GM23338 (cell line): ENCODE results near the gene CPNE2. TPM values are rescaled to one million over a fixed set of nuclear protein-coding genes. Genes with fewer than 3 reads are reported as not detected.

ENCODE experiments used
- ATAC-seq: fragments of 200-7000 bp; cut with Tn5 transposase; 3 replicates; pipeline ENCODE4 v1.9.1; 2020
- DNase-seq: peaks from one replicate; pipeline ENCODE4 v3.0.0-alpha.2; 2015; ENCODE audit warnings: low spot score
- H2AFZ ChIP-seq: fragments of 200-600 bp; sonication (generic); 2 replicates; pipeline ENCODE4 v1.8.0; 2016; ENCODE audit warnings: antibody characterized with exemption, mild to moderate bottlenecking, moderate library complexity
- H3F3A ChIP-seq: fragments of 200-600 bp; sonication (generic); replicated peaks from 2 replicates; pipeline ENCODE4 v1.8.0; 2017; ENCODE audit warnings: antibody characterized with exemption, mixed run types, low read depth
- H3K27ac ChIP-seq: fragments of 200-600 bp; sonication (generic); 2 replicates; pipeline ENCODE4 v1.6.1; 2016; ENCODE audit warnings: low read depth
- H3K27me3 ChIP-seq: fragments of 200-600 bp; sonication (generic); 2 replicates; pipeline ENCODE4 v1.8.0; 2016; ENCODE audit warnings: mild to moderate bottlenecking, mixed run types, moderate library complexity; ENCODE audit not compliant: insufficient read depth
- H3K36me3 ChIP-seq: fragments of 200-600 bp; sonication (generic); 2 replicates; pipeline ENCODE4 v1.8.0; 2016; ENCODE audit warnings: mild to moderate bottlenecking; ENCODE audit not compliant: insufficient read depth
- H3K4me1 ChIP-seq: fragments of 200-600 bp; sonication (generic); 2 replicates; pipeline ENCODE4 v1.8.0; 2016; ENCODE audit warnings: mild to moderate bottlenecking, moderate library complexity; ENCODE audit not compliant: insufficient read depth
- H3K4me2 ChIP-seq: fragments of 200-600 bp; sonication (generic); 2 replicates; pipeline ENCODE4 v1.7.1; 2017; ENCODE audit warnings: mixed run types
- H3K4me3 ChIP-seq: fragments of 200-600 bp; sonication (generic); 2 replicates; pipeline ENCODE4 v1.6.1; 2016; ENCODE audit warnings: mixed run types
- H3K79me2 ChIP-seq: fragments of 200-600 bp; sonication (generic); replicated peaks from 2 replicates; pipeline ENCODE4 v1.8.0; 2017; ENCODE audit warnings: mild to moderate bottlenecking; ENCODE audit not compliant: insufficient read depth
- H3K9me2 ChIP-seq: fragments of 200-600 bp; sonication (generic); 2 replicates; pipeline ENCODE4 v1.8.0; 2017; ENCODE audit not compliant: insufficient read depth
- H4K20me1 ChIP-seq: fragments of 200-600 bp; sonication (generic); replicated peaks from 2 replicates; pipeline ENCODE4 v1.8.0; 2017; ENCODE audit warnings: mild to moderate bottlenecking; ENCODE audit not compliant: insufficient read depth
- H3K27ac Mint-ChIP-seq: 2 replicates; pipeline ENCODE4 v1.8.0; 2020; ENCODE audit warnings: inconsistent platforms, mild to moderate bottlenecking, moderate library complexity, mixed read lengths
- H3K27me3 Mint-ChIP-seq: 3 replicates; pipeline ENCODE4 v1.8.0; 2022; ENCODE audit warnings: low read depth, mild to moderate bottlenecking, moderate library complexity, mixed read lengths, inconsistent platforms; ENCODE audit not compliant: insufficient read depth, poor library complexity
- H3K36me3 Mint-ChIP-seq: 3 replicates; pipeline ENCODE4 v1.8.0; 2021; ENCODE audit warnings: low read depth, mild to moderate bottlenecking, inconsistent platforms, moderate library complexity, mixed read lengths
- H3K4me1 Mint-ChIP-seq: 3 replicates; pipeline ENCODE4 v1.8.0; 2020; ENCODE audit warnings: mild to moderate bottlenecking, inconsistent platforms, mixed read lengths
- H3K4me3 Mint-ChIP-seq: 3 replicates; pipeline ENCODE4 v1.8.0; 2021; ENCODE audit warnings: moderate library complexity, mild to moderate bottlenecking, inconsistent platforms, mixed read lengths
- H3K9me3 Mint-ChIP-seq: 3 replicates; pipeline ENCODE4 v1.8.0; 2020; ENCODE audit warnings: moderate library complexity, mild to moderate bottlenecking, inconsistent platforms, mixed read lengths
- CREB1 ChIP-seq: fragments of 250-450 bp; sonication (Bioruptor Pico); IDR thresholded peaks from 2 replicates; pipeline ENCODE4 v1.5.0; 2020; ENCODE audit warnings: low read depth, mild to moderate bottlenecking, moderate library complexity
- EZH2 ChIP-seq: fragments of 200-600 bp; sonication (generic); IDR thresholded peaks from one replicate; pipeline ENCODE4 v1.8.0; 2017; ENCODE audit warnings: antibody characterized with exemption, mild to moderate bottlenecking, low read depth; ENCODE audit not compliant: unreplicated experiment
- EZH2phosphoT487 ChIP-seq: fragments of 200-600 bp; sonication (generic); IDR thresholded peaks from one replicate; pipeline ENCODE4 v1.8.1; 2018; ENCODE audit warnings: antibody characterized with exemption; ENCODE audit not compliant: unreplicated experiment
- JUNB ChIP-seq: IDR thresholded peaks from one replicate; pipeline ENCODE4 v1.6.1; 2016; ENCODE audit warnings: antibody characterized with exemption; ENCODE audit not compliant: unreplicated experiment
- NANOG ChIP-seq: IDR thresholded peaks from 2 replicates; pipeline ENCODE4 v1.6.1; 2016; ENCODE audit warnings: antibody characterized with exemption, borderline replicate concordance
- POLR2AphosphoS5 ChIP-seq: IDR thresholded peaks from 2 replicates; pipeline ENCODE4 v1.6.1; 2016; ENCODE audit warnings: antibody characterized with exemption, low read depth
- STAT1 ChIP-seq: IDR thresholded peaks from one replicate; pipeline ENCODE4 v1.6.1; 2016; ENCODE audit warnings: antibody characterized with exemption; ENCODE audit not compliant: unreplicated experiment
- polyA plus RNA-seq: library from polyadenylated mRNA; unstranded; fragments of >200 nt; fragmentation: Nextera tagmentation; extraction: Ambion mirVana; gene quantifications from 2 replicates; pipeline ENCODE4 v1.2.1, GENCODE V29; 2016
- total RNA-seq: library from RNA; depleted of rRNA; stranded (reverse); fragments of >200 nt; shearing (Covaris generic); gene quantifications from 2 replicates; pipeline ENCODE4 v1.2.3, GENCODE V29; 2014
- TF ChIP-seq, protein P1 (sequence below), 2 experiments: fragments of 200-600 bp in 1 of 2; sonication (generic) in 1 of 2; conservative IDR thresholded peaks; 2 replicates each; pipeline versions ENCODE4 v1.5.1 to v1.6.1; 2016 to 2017; ENCODE audit warnings: antibody characterized with exemption in 2 of 2, low read depth in 2 of 2, mild to moderate bottlenecking in 2 of 2, moderate library complexity in 1 of 2
- TF ChIP-seq, protein P2 (sequence below): IDR thresholded peaks from one replicate; pipeline ENCODE4 v1.6.1; 2018; ENCODE audit warnings: antibody characterized with exemption; ENCODE audit not compliant: unreplicated experiment

Gene CPNE2
- total and polyA plus RNA-seq, 2 experiments from 2014 or later: 7.1 to 11.3 TPM

DNA sequence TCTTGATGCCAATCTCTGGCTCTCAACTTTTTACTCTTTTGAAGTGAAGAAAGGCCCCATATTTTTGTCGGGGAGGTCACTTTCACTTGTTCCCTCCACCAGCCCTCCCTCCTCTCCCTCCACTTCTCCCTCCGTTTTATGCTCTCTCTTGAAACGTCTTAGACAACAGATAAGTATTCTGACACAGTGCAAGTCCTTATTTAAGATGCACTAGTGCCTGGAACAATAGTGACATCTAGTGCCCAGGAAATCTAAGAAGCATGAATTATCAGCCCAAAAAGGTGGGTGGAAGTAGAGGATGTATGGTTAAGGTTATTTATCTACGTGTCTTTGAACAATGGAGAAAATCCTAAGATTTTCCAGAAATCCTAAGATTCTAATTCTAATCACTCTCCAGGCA, 75.6 kb downstream of the CPNE2 start:
- Mint-ChIP-seq H3K36me3 (peaks cover 68% of the 10 kb centered on the region), H3K4me1 (peaks cover 3% of the 10 kb centered on the region; the same call in 1 of the 3 replicates), H3K9me3 (no peaks in the 10 kb centered on the region), H3K27ac (no peak overlapping the region), H3K27me3 (no peaks in the 10 kb centered on the region), H3K4me3 (no peak overlapping the region)
- DNase-seq (peak; percentile 63), ATAC-seq (peak; percentile 43; the same call in 1 of the 3 replicates)
- H3K9me2 ChIP-seq: no peaks in the 10 kb centered on the region
- H3K4me3 ChIP-seq: no peak overlapping the region
- H4K20me1 ChIP-seq: no peaks in the 10 kb centered on the region
- no peak for TF ChIP-seq STAT1
- TF ChIP-seq NANOG: no peak
- TF ChIP-seq, protein P1, sequence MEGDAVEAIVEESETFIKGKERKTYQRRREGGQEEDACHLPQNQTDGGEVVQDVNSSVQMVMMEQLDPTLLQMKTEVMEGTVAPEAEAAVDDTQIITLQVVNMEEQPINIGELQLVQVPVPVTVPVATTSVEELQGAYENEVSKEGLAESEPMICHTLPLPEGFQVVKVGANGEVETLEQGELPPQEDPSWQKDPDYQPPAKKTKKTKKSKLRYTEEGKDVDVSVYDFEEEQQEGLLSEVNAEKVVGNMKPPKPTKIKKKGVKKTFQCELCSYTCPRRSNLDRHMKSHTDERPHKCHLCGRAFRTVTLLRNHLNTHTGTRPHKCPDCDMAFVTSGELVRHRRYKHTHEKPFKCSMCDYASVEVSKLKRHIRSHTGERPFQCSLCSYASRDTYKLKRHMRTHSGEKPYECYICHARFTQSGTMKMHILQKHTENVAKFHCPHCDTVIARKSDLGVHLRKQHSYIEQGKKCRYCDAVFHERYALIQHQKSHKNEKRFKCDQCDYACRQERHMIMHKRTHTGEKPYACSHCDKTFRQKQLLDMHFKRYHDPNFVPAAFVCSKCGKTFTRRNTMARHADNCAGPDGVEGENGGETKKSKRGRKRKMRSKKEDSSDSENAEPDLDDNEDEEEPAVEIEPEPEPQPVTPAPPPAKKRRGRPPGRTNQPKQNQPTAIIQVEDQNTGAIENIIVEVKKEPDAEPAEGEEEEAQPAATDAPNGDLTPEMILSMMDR (conservative IDR thresholded peaks at IDR 0.05; ENCODE audit: low read depth in 2 of 2): peak; percentile 74 to 80
- no peaks in the 10 kb centered on the region for H3K27me3 ChIP-seq
- H3K27ac ChIP-seq: no peak overlapping the region
- H2AFZ ChIP-seq: no peak overlapping the region
- peaks cover 69% of the 10 kb centered on the region; the same call in 1 of the 2 replicates for H3K36me3 ChIP-seq
- no peaks in the 10 kb centered on the region for H3K4me1 ChIP-seq
- no peaks in the 10 kb centered on the region for H3F3A ChIP-seq
- no peak overlapping the region for H3K4me2 ChIP-seq
- no peaks in the 10 kb centered on the region for H3K79me2 ChIP-seq

DNA sequence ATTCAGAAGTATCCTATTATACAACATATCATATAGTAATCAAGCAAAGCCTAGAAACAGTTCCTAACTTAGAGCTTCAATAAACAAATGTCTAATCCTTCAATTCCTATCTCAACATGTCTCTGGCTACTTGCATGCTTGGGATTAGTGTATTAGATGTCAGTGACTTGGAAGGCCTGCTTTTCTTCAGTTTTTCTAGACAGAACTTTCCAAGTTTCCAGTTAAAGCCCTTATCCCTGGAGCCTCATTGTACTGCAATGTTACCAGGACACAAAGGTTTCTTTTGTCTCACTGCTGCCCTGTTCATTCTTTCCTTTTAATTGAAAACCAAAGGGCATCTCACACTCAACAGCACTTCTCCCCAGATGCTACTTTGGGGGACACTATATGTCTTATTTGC, 76.9 kb downstream of the CPNE2 start:
- Histone ChIP-seq H3K9me2 (no peaks in the 10 kb centered on the region), H3K27me3 (no peaks in the 10 kb centered on the region), H2AFZ (no peak overlapping the region), H3F3A (no peaks in the 10 kb centered on the region), H3K4me3 (no peak overlapping the region), H3K27ac (no peak overlapping the region), H3K79me2 (no peaks in the 10 kb centered on the region), H3K36me3 (peaks cover 73% of the 10 kb centered on the region), H3K4me1 (no peaks in the 10 kb centered on the region), H4K20me1 (no peaks in the 10 kb centered on the region), H3K4me2 (no peak overlapping the region)
- H3K36me3 Mint-ChIP-seq: peaks cover 63% of the 10 kb centered on the region
- H3K27ac Mint-ChIP-seq: no peak overlapping the region
- ATAC-seq (no peak), DNase-seq (no peak)
- peaks cover 3% of the 10 kb centered on the region; the same call in 1 of the 3 replicates for H3K4me1 Mint-ChIP-seq
- no peak overlapping the region for H3K4me3 Mint-ChIP-seq
- peaks cover 3% of the 10 kb centered on the region for H3K27me3 Mint-ChIP-seq
- no peaks in the 10 kb centered on the region for H3K9me3 Mint-ChIP-seq
- TF ChIP-seq STAT1 (no peak), NANOG (no peak), EZH2 (no peak), JUNB (no peak), EZH2phosphoT487 (no peak), CREB1 (CRISPR knock-in tag) (no peak), POLR2AphosphoS5 (no peak)
- TF ChIP-seq, protein P2, sequence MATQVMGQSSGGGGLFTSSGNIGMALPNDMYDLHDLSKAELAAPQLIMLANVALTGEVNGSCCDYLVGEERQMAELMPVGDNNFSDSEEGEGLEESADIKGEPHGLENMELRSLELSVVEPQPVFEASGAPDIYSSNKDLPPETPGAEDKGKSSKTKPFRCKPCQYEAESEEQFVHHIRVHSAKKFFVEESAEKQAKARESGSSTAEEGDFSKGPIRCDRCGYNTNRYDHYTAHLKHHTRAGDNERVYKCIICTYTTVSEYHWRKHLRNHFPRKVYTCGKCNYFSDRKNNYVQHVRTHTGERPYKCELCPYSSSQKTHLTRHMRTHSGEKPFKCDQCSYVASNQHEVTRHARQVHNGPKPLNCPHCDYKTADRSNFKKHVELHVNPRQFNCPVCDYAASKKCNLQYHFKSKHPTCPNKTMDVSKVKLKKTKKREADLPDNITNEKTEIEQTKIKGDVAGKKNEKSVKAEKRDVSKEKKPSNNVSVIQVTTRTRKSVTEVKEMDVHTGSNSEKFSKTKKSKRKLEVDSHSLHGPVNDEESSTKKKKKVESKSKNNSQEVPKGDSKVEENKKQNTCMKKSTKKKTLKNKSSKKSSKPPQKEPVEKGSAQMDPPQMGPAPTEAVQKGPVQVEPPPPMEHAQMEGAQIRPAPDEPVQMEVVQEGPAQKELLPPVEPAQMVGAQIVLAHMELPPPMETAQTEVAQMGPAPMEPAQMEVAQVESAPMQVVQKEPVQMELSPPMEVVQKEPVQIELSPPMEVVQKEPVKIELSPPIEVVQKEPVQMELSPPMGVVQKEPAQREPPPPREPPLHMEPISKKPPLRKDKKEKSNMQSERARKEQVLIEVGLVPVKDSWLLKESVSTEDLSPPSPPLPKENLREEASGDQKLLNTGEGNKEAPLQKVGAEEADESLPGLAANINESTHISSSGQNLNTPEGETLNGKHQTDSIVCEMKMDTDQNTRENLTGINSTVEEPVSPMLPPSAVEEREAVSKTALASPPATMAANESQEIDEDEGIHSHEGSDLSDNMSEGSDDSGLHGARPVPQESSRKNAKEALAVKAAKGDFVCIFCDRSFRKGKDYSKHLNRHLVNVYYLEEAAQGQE: no peak
- TF ChIP-seq, protein P1 (conservative IDR thresholded peaks at IDR 0.05; ENCODE audit: low read depth in 2 of 2): no peak
